Posterior cingulate gyrus (tissue), 11 donors: Measurements from ENCODE around the gene CYFIP1.
A peak's percentile ranks its signal among the peaks of the same experiment; 100 is the strongest.

Source experiments
- DNase-seq, 10 donors: peaks; one replicate each; pipeline versions ENCODE4 v3.0.0 to v3.0.0-alpha.2; 2020 to 2021; ENCODE audit warnings: mixed read lengths in 3 of 10
- intact Hi-C: fragments of 100-400 bp; cut with DNase I; formaldehyde crosslinking; loops from one replicate; pipeline ENCODE4 v1.15.1; 2023

CYFIP1 gene

GRCh38 chr15:22969489-22969888, 10.7 kb downstream of the CYFIP1 start:
- intact Hi-C loops = no loop called here
- DNase-seq = no peak

GRCh38 chr15:22968366-22968765, 11.8 kb downstream of the CYFIP1 start:
- DNase-seq = peak in 1 of 10 donors; percentile 51
- intact Hi-C loops = no loop called here

- DNase-seq = peak in 2 of 10 donors; percentile 48 to 55
- intact Hi-C loops = no loop called here
Observed at GRCh38 chr15:22967084-22967770, 12.9 kb downstream of the CYFIP1 start.

GRCh38 chr15:22966321-22967083, 13.7 kb downstream of the CYFIP1 start:
- intact Hi-C loops = no loop called here
- peak in 3 of 10 donors; percentile 75 to 82 (median 79) for DNase-seq

GRCh38 chr15:22963641-22964040, 16.5 kb downstream of the CYFIP1 start:
- peak in 3 of 10 donors; percentile 62 to 76 (median 75) for DNase-seq
- intact Hi-C loops = no loop called here

- intact Hi-C loops = no loop called here
- peak in 2 of 10 donors; percentile 1 to 24 for DNase-seq
Observed at GRCh38 chr15:22962611-22963010, 17.6 kb downstream of the CYFIP1 start.

- intact Hi-C loops = no loop called here
- DNase-seq = peak in 2 of 10 donors; percentile 14 to 46
Observed at GRCh38 chr15:22961762-22962161, 18.4 kb downstream of the CYFIP1 start.

- DNase-seq = peak in 2 of 10 donors; percentile 21 to 52
- intact Hi-C loops = no loop called here
Observed at GRCh38 chr15:22960556-22960955, 19.6 kb downstream of the CYFIP1 start.

- DNase-seq = peak in 2 of 10 donors; percentile 45 to 78
- intact Hi-C loops = no loop called here
Observed at GRCh38 chr15:22960126-22960525, 20.0 kb downstream of the CYFIP1 start.

GRCh38 chr15:22959321-22960101, 20.7 kb downstream of the CYFIP1 start:
- peak in 2 of 10 donors; percentile 51 to 82 for DNase-seq
- intact Hi-C loops = no loop called here

- intact Hi-C loops = no loop called here
- peak in 3 of 10 donors; percentile 3 to 67 (median 34) for DNase-seq
Observed at GRCh38 chr15:22958487-22959280, 21.5 kb downstream of the CYFIP1 start.

GRCh38 chr15:22956978-22957260, 23.2 kb downstream of the CYFIP1 start:
- intact Hi-C loops = no loop called here
- peak in 4 of 10 donors; percentile 32 to 91 (median 82) for DNase-seq

GRCh38 chr15:22956257-22956977, 23.8 kb downstream of the CYFIP1 start:
- DNase-seq = peak in 5 of 10 donors; percentile 34 to 90 (median 78)

GRCh38 chr15:22955544-22956119, 24.5 kb downstream of the CYFIP1 start:
- intact Hi-C loops = no loop called here
- peak in 3 of 10 donors; percentile 21 to 81 (median 75) for DNase-seq

More at GRCh38 chr15:22956257-22956977, 23.8 kb downstream of the CYFIP1 start:
- intact Hi-C loops = no loop called here

GRCh38 chr15:22954798-22955543, 25.2 kb downstream of the CYFIP1 start:
- peak in 3 of 10 donors; percentile 30 to 87 (median 84) for DNase-seq
- intact Hi-C loops = no loop called here

GRCh38 chr15:22954326-22954725, 25.8 kb downstream of the CYFIP1 start:
- intact Hi-C loops = no loop called here

GRCh38 chr15:22952796-22953579, 27.2 kb downstream of the CYFIP1 start:
- peak in 7 of 10 donors; percentile 49 to 93 (median 61) for DNase-seq
- intact Hi-C loops = no loop called here

More at GRCh38 chr15:22954326-22954725, 25.8 kb downstream of the CYFIP1 start:
- DNase-seq = peak in 3 of 10 donors; percentile 26 to 70 (median 69)
